HepG2 (cell line): ENCODE data around the gene RAD21L1. TPM values are rescaled to one million over a fixed set of nuclear protein-coding genes. Genes with fewer than 3 reads are reported as not detected.

ENCODE experiments used
- ATAC-seq: fragments of 200-7000 bp; cut with Tn5 transposase; 3 replicates; pipeline ENCODE4 v1.9.1; 2020; ENCODE audit warnings: mild to moderate bottlenecking, moderate library complexity
- BruUV-seq: library from RNA; stranded (reverse); fragments of 400-500 nt; replicated peaks from 2 replicates; lab custom pipeline; 2021; lab: Mats Ljungman, UMichigan
- CTCF ChIA-PET: fragments of 300-600 bp; formaldehyde crosslinking; extraction: SDS; loops from one replicate; lab custom pipeline; 2021; ENCODE audit warnings: low total read pairs, inconsistent platforms, low intra/inter-chr PET ratio; lab: Yijun Ruan, JAX
- POLR2A ChIA-PET: fragments of 350-600 bp; sonication (Branson Sonifier 250); formaldehyde crosslinking; loops from one replicate; lab custom pipeline; 2020; ENCODE audit warnings: antibody characterized with exemption, inconsistent platforms; lab: Yijun Ruan, JAX
- DNase-seq: peaks from one replicate; pipeline ENCODE4 v3.0.0-alpha.2; 2015; ENCODE audit warnings: low spot score
- FAIRE-seq: peaks from 3 replicates; lab custom pipeline; 2011; peaks lifted over from hg19 to GRCh38; lab: Jason Lieb, UNC
- H2AFZ ChIP-seq: one replicate; pipeline ENCODE4 v1.6.1; 2011; ENCODE audit warnings: low read length, inconsistent platforms
- H3K27ac ChIP-seq: fragments of 300-600 bp; 3 replicates; pipeline ENCODE4 v1.8.0; 2011; ENCODE audit warnings: mixed run types, mild to moderate bottlenecking, mixed read lengths, low read length, inconsistent platforms; ENCODE audit not compliant: insufficient read depth; ENCODE audit errors: extremely low read length
- H3K27me3 ChIP-seq, 2 experiments: fragments of 200-600 bp in 1 of 2; 2 replicates in 1 of 2; 3 replicates in 1 of 2; pipeline versions ENCODE4 v1.6.0 to v1.8.0; 2011; ENCODE audit warnings: low read length in 2 of 2, mild to moderate bottlenecking in 2 of 2, moderate library complexity in 2 of 2, inconsistent platforms in 1 of 2; ENCODE audit not compliant: insufficient read depth in 2 of 2, control insufficient read depth in 1 of 2
- H3K36me3 ChIP-seq, 2 experiments: fragments of 200-600 bp in 1 of 2; replicated peaks in 1 of 2; 2 replicates in 1 of 2; 3 replicates in 1 of 2; pipeline versions ENCODE4 v1.5.1 to v1.8.0; 2011; ENCODE audit warnings: low read length in 2 of 2, inconsistent platforms in 1 of 2; ENCODE audit not compliant: insufficient read depth in 2 of 2, control insufficient read depth in 1 of 2
- H3K4me1 ChIP-seq: 2 replicates; pipeline ENCODE4 v1.5.1; 2012; ENCODE audit warnings: low read length, inconsistent platforms; ENCODE audit not compliant: insufficient read depth
- H3K4me2 ChIP-seq: 2 replicates; pipeline ENCODE4 v1.6.0; 2011; ENCODE audit warnings: low read depth, low read length, inconsistent platforms
- H3K4me3 ChIP-seq, 3 experiments: fragments of 200-600 bp in 1 of 3; sonication (generic), shearing (Covaris generic) in 1 of 3; replicated peaks in 1 of 3; 2 replicates each; pipeline ENCODE4 v1.5.1; 2011 to 2016; ENCODE audit warnings: low read length in 3 of 3, inconsistent platforms in 2 of 3, low read depth in 2 of 3, mild to moderate bottlenecking in 2 of 3, control low read depth in 1 of 3, mixed read lengths in 1 of 3; ENCODE audit not compliant: insufficient read depth in 1 of 3
- H3K79me2 ChIP-seq: one replicate; pipeline ENCODE4 v1.6.1; 2011; ENCODE audit warnings: low read length, inconsistent platforms; ENCODE audit not compliant: insufficient read depth
- H3K9ac ChIP-seq: 2 replicates; pipeline ENCODE4 v1.6.0; 2011; ENCODE audit warnings: mild to moderate bottlenecking, low read depth, low read length, inconsistent platforms; ENCODE audit not compliant: insufficient read depth
- H3K9me3 ChIP-seq: 2 replicates; pipeline ENCODE4 v1.5.1; 2012; ENCODE audit warnings: mild to moderate bottlenecking, low read length
- H4K20me1 ChIP-seq: 2 replicates; pipeline ENCODE4 v1.6.0; 2011; ENCODE audit warnings: inconsistent platforms, mild to moderate bottlenecking, low read length, moderate library complexity; ENCODE audit not compliant: insufficient read depth
- ARNT ChIP-seq: fragments of 450-650 bp; IDR thresholded peaks from 2 replicates; pipeline ENCODE4 v1.6.1; 2017
- HNRNPL ChIP-seq: fragments of 200-400 bp; formaldehyde crosslinking; IDR thresholded peaks from 2 replicates; pipeline ENCODE4 v1.6.1; 2017; ENCODE audit warnings: mild to moderate bottlenecking, low read depth, low read length
- MATR3 ChIP-seq: sonication (generic); formaldehyde crosslinking; IDR thresholded peaks from 2 replicates; pipeline ENCODE4 v1.4.0; 2020; ENCODE audit warnings: missing genetic modification reagents
- SNAPC2 ChIP-seq: sonication (generic); formaldehyde crosslinking; IDR thresholded peaks from 2 replicates; pipeline ENCODE4 v1.8.1; 2022; ENCODE audit warnings: mild to moderate bottlenecking, missing genetic modification reagents
- SOX5 ChIP-seq: IDR thresholded peaks from 2 replicates; pipeline ENCODE4 v1.6.1; 2016; ENCODE audit warnings: borderline replicate concordance
- ZFP90 ChIP-seq: sonication (generic); formaldehyde crosslinking; IDR thresholded peaks from 2 replicates; pipeline ENCODE4 v1.8.0; 2022; ENCODE audit warnings: missing genetic modification reagents, mild to moderate bottlenecking, inconsistent platforms, borderline replicate concordance
- ZNF629 ChIP-seq: sonication (generic); formaldehyde crosslinking; conservative IDR thresholded peaks from 2 replicates; pipeline ENCODE4 v1.5.0; 2020; ENCODE audit warnings: missing genetic modification reagents
- ZNF713 ChIP-seq: sonication (generic); formaldehyde crosslinking; IDR thresholded peaks from 2 replicates; pipeline ENCODE4 v1.4.0; 2020; ENCODE audit warnings: mild to moderate bottlenecking, missing genetic modification reagents
- WGBS: methylation state at CpG from one replicate; pipeline ENCODE4 v1.1.6; 2017; ENCODE audit warnings: low lambda C conversion rate; 5-methylcytosine and 5-hydroxymethylcytosine counted together
- in situ Hi-C: cut with HindIII; loops from 2 replicates; pipeline ENCODE4 v1.10.0; 2017; ENCODE audit warnings: low pct_unique_long_range_greater_than_20kb; ENCODE audit not compliant: extremely low pct_ligation_motif_present
- intact Hi-C: fragments of 100-400 bp; cut with micrococcal nuclease; formaldehyde crosslinking; loops from one replicate; pipeline ENCODE4 v1.10.0; 2022; ENCODE audit not compliant: unreplicated experiment
- polyA plus RNA-seq, 8 experiments: library from polyadenylated mRNA; depleted of rRNA in 3 of 8; stranded (reverse) in 7 of 8; unstranded in 1 of 8; fragments of >200 nt; fragmentation: Illumina TruSeq in 4 of 8; extraction: Trizol in 4 of 8; gene quantifications; 2 replicates each; pipeline versions ENCODE4 v1.2.1 to v1.2.3, GENCODE V29; 2011 to 2016; ENCODE audit warnings: low read depth in 4 of 8, missing spikeins in 1 of 8, mixed read lengths in 1 of 8; ENCODE audit not compliant: insufficient read depth in 1 of 8
- total RNA-seq, 5 experiments: library from RNA; depleted of rRNA; stranded (reverse); fragments of >200 nt; fragmentation: Illumina TruSeq; extraction: Trizol; gene quantifications; 2 replicates each; pipeline ENCODE4 v1.2.3, GENCODE V29; 2016; ENCODE audit warnings: low read depth in 1 of 5
- TF ChIP-seq, protein P1 (sequence below): sonication (generic); formaldehyde crosslinking; IDR thresholded peaks from one replicate; pipeline ENCODE4 v1.5.1; 2020; ENCODE audit warnings: mild to moderate bottlenecking, missing genetic modification reagents; ENCODE audit errors: not compliant biosample characterization
- TF ChIP-seq, protein P2 (sequence below): sonication (generic); formaldehyde crosslinking; IDR thresholded peaks from 2 replicates; pipeline ENCODE4 v1.4.0; 2020; ENCODE audit warnings: mild to moderate bottlenecking, missing genetic modification reagents, borderline replicate concordance
- TF ChIP-seq, protein P3 (sequence below): IDR thresholded peaks from 2 replicates; pipeline ENCODE4 v1.6.1; 2016; ENCODE audit warnings: low read depth

Gene RAD21L1
- total and polyA plus RNA-seq, 2 of the 13 experiments (the other 11 are each of a cell fraction or from before 2014, with no cell fraction given), result not detected

DNA sequence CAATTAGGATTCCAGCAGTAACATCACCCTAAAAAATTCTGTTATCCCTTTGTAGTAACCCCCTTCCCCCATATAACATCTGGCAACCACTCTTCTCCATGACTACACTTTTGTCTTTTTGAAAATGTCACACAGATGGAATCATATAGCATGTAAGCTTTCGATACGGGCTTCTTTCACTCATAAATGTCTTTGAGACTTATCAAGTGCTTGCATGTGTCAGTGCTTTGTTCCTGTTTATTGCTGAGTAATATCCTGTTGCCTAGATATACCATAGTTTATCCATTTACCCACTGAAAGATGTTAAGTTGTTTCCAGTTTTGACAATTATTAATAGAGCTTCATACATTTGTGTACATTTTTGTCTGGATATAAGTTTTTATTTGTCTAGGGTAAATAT lies 29.8 kb downstream of the RAD21L1 start:
- Histone ChIP-seq H3K4me3 (no peak overlapping the region), H3K27me3 (no peaks in the 10 kb centered on the region; a peak in 1 of 5 replicates), H3K9ac (no peak overlapping the region), H4K20me1 (no peaks in the 10 kb centered on the region), H3K27ac (no peak overlapping the region), H3K36me3 (no peaks in the 10 kb centered on the region), H2AFZ (no peak overlapping the region), H3K9me3 (no peaks in the 10 kb centered on the region), H3K4me1 (no peaks in the 10 kb centered on the region), H3K79me2 (no peaks in the 10 kb centered on the region), H3K4me2 (no peak overlapping the region)
- no peak for FAIRE-seq
- whole genome bisulfite sequencing, result 14% methylated on average over 2 of the region's 2 CpGs
- DNase-seq, result no peak
- intact Hi-C loops (no loop called here), in situ Hi-C loops (no loop called here)
- no TSS peak for BruUV-seq
- ChIA-PET CTCF (no interaction called here), POLR2A (no interaction called here)
- ATAC-seq, result no peak
- no peak for TF ChIP-seq ZFP90
- TF ChIP-seq SOX5 (CRISPR knock-in tag), result no peak
- TF ChIP-seq ARNT, result no peak
- TF ChIP-seq, protein P1, sequence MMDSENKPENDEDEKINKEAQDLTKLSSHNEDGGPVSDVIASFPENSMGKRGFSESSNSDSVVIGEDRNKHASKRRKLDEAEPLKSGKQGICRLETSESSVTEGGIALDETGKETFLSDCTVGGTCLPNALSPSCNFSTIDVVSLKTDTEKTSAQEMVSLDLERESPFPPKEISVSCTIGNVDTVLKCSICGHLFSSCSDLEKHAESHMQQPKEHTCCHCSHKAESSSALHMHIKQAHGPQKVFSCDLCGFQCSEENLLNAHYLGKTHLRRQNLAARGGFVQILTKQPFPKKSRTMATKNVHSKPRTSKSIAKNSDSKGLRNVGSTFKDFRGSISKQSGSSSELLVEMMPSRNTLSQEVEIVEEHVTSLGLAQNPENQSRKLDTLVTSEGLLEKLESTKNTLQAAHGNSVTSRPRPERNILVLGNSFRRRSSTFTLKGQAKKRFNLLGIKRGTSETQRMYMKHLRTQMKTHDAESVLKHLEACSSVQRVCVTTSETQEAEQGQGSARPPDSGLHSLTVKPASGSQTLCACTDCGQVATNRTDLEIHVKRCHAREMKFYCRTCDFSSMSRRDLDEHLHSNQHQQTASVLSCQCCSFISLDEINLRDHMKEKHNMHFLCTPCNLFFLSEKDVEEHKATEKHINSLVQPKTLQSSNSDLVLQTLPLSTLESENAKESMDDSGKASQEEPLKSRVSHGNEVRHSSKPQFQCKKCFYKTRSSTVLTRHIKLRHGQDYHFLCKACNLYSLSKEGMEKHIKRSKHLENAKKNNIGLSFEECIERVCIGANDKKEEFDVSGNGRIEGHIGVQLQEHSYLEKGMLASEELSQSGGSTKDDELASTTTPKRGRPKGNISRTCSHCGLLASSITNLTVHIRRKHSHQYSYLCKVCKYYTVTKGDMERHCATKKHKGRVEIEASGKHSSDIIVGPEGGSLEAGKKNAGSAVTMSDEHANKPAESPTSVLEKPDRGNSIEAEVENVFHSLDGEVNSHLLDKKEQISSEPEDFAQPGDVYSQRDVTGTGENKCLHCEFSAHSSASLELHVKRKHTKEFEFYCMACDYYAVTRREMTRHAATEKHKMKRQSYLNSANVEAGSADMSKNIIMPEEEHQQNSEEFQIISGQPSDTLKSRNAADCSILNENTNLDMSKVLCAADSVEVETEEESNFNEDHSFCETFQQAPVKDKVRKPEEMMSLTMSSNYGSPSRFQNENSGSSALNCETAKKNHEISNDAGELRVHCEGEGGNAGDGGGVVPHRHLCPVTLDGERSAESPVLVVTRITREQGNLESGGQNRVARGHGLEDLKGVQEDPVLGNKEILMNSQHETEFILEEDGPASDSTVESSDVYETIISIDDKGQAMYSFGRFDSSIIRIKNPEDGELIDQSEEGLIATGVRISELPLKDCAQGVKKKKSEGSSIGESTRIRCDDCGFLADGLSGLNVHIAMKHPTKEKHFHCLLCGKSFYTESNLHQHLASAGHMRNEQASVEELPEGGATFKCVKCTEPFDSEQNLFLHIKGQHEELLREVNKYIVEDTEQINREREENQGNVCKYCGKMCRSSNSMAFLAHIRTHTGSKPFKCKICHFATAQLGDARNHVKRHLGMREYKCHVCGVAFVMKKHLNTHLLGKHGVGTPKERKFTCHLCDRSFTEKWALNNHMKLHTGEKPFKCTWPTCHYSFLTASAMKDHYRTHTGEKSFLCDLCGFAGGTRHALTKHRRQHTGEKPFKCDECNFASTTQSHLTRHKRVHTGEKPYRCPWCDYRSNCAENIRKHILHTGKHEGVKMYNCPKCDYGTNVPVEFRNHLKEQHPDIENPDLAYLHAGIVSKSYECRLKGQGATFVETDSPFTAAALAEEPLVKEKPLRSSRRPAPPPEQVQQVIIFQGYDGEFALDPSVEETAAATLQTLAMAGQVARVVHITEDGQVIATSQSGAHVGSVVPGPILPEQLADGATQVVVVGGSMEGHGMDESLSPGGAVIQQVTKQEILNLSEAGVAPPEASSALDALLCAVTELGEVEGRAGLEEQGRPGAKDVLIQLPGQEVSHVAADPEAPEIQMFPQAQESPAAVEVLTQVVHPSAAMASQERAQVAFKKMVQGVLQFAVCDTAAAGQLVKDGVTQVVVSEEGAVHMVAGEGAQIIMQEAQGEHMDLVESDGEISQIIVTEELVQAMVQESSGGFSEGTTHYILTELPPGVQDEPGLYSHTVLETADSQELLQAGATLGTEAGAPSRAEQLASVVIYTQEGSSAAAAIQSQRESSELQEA (CRISPR knock-in tag), result no peak
- no peak for TF ChIP-seq SNAPC2
- TF ChIP-seq MATR3 (CRISPR knock-in tag), result no peak
- no peak for TF ChIP-seq HNRNPL
- TF ChIP-seq, protein P2, sequence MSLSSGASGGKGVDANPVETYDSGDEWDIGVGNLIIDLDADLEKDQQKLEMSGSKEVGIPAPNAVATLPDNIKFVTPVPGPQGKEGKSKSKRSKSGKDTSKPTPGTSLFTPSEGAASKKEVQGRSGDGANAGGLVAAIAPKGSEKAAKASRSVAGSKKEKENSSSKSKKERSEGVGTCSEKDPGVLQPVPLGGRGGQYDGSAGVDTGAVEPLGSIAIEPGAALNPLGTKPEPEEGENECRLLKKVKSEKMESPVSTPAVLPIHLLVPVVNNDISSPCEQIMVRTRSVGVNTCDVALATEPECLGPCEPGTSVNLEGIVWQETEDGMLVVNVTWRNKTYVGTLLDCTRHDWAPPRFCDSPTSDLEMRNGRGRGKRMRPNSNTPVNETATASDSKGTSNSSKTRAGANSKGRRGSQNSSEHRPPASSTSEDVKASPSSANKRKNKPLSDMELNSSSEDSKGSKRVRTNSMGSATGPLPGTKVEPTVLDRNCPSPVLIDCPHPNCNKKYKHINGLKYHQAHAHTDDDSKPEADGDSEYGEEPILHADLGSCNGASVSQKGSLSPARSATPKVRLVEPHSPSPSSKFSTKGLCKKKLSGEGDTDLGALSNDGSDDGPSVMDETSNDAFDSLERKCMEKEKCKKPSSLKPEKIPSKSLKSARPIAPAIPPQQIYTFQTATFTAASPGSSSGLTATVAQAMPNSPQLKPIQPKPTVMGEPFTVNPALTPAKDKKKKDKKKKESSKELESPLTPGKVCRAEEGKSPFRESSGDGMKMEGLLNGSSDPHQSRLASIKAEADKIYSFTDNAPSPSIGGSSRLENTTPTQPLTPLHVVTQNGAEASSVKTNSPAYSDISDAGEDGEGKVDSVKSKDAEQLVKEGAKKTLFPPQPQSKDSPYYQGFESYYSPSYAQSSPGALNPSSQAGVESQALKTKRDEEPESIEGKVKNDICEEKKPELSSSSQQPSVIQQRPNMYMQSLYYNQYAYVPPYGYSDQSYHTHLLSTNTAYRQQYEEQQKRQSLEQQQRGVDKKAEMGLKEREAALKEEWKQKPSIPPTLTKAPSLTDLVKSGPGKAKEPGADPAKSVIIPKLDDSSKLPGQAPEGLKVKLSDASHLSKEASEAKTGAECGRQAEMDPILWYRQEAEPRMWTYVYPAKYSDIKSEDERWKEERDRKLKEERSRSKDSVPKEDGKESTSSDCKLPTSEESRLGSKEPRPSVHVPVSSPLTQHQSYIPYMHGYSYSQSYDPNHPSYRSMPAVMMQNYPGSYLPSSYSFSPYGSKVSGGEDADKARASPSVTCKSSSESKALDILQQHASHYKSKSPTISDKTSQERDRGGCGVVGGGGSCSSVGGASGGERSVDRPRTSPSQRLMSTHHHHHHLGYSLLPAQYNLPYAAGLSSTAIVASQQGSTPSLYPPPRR (CRISPR knock-in tag), result no peak
- TF ChIP-seq, protein P3, sequence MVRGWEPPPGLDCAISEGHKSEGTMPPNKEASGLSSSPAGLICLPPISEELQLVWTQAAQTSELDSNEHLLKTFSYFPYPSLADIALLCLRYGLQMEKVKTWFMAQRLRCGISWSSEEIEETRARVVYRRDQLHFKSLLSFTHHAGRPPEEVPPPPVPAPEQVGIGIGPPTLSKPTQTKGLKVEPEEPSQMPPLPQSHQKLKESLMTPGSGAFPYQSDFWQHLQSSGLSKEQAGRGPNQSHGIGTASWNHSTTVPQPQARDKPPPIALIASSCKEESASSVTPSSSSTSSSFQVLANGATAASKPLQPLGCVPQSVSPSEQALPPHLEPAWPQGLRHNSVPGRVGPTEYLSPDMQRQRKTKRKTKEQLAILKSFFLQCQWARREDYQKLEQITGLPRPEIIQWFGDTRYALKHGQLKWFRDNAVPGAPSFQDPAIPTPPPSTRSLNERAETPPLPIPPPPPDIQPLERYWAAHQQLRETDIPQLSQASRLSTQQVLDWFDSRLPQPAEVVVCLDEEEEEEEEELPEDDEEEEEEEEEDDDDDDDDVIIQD (CRISPR knock-in tag), result no peak
- TF ChIP-seq ZNF713 (CRISPR knock-in tag), result no peak
- TF ChIP-seq ZNF629 (CRISPR knock-in tag), result no peak
